ENCODE results near the gene OCA2.

The OCA2 gene

GRCh38 chr15:27831384-27832236, 267.5 kb downstream of the OCA2 start:
- H3K9ac ChIP-seq (ENCODE audit: low read depth, low read length), result no peak overlapping the region
- no peaks in the 10 kb centered on the region for H3K9me3 ChIP-seq (ENCODE audit: control insufficient read depth, insufficient read depth, low read length)
- H3K36me3 ChIP-seq (ENCODE audit: insufficient read depth, low read length), result no peaks in the 10 kb centered on the region
- H3K4me1 ChIP-seq (ENCODE audit: insufficient read depth, low read length), result no peaks in the 10 kb centered on the region

DNA sequence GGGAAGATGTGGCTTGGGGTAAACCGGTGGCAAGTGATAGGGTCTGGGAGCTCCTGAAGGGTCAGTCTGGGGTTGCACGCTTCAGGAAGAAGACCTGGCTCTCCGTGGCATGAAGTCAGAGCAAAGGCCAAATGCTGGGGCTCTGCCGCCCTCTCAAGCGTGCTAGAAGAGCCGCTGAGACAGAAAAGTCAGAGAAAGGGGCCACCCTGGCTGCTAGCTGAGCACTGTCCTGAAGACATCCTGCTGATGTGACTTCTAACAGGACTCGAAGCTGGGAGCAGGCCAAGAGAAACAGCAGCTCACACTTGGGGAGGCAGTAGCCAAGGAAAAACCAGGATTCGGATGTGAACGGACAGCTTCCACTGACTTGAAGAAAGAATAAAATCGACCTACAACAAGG, 270.4 kb downstream of the OCA2 start:
- Histone ChIP-seq H3K4me1 (ENCODE audit: insufficient read depth, low read length) (no peaks in the 10 kb centered on the region; the same call in 1 of the 2 replicates), H3K9ac (ENCODE audit: low read depth, low read length) (no peak overlapping the region), H3K9me3 (ENCODE audit: control insufficient read depth, insufficient read depth, low read length) (no peaks in the 10 kb centered on the region), H3K36me3 (ENCODE audit: insufficient read depth, low read length) (no peaks in the 10 kb centered on the region)

- H3K4me1 ChIP-seq (ENCODE audit: insufficient read depth, low read length), result no peaks in the 10 kb centered on the region; the same call in 1 of the 2 replicates
- H3K36me3 ChIP-seq (ENCODE audit: insufficient read depth, low read length), result no peaks in the 10 kb centered on the region
- H3K9ac ChIP-seq (ENCODE audit: low read depth, low read length), result no peak overlapping the region
- no peaks in the 10 kb centered on the region for H3K9me3 ChIP-seq (ENCODE audit: control insufficient read depth, insufficient read depth, low read length)
These were observed 272.0 kb downstream of the OCA2 start for GRCh38 chr15:27826902-27827714.

DNA sequence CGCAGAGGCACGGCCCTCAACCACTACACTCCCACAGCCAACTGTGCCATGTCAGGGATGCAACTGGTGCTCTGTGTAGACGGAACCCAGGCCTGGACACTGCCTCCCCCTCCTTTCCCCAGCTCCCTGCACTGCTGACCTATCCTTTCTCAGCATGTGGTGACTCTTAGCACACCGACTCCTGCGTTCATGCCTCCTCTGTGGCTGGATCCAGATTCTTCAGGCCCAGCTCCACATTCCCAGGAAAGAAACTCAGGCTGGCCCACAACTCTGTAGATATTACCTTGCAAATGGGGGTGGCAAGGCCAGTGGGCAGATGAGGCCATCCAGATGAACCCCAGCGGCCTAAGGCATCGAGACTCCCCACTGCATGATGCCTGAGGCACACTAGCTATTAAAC, 272.7 kb downstream of the OCA2 start:
- no peak overlapping the region for H3K9ac ChIP-seq (ENCODE audit: low read depth, low read length)
- no peaks in the 10 kb centered on the region for H3K9me3 ChIP-seq (ENCODE audit: control insufficient read depth, insufficient read depth, low read length)
- no peaks in the 10 kb centered on the region; the same call in 1 of the 2 replicates for H3K4me1 ChIP-seq (ENCODE audit: insufficient read depth, low read length)
- no peaks in the 10 kb centered on the region for H3K36me3 ChIP-seq (ENCODE audit: insufficient read depth, low read length)

- Histone ChIP-seq H3K9ac (ENCODE audit: low read depth, low read length) (no peak overlapping the region), H3K36me3 (ENCODE audit: insufficient read depth, low read length) (no peaks in the 10 kb centered on the region), H3K4me1 (ENCODE audit: insufficient read depth, low read length) (no peaks in the 10 kb centered on the region; the same call in 1 of the 2 replicates), H3K9me3 (ENCODE audit: control insufficient read depth, insufficient read depth, low read length) (no peaks in the 10 kb centered on the region)
These were observed 274.2 kb downstream of the OCA2 start for GRCh38 chr15:27824841-27825422.

GRCh38 chr15:27821273-27821672, 277.8 kb downstream of the OCA2 start:
- H3K4me1 ChIP-seq (ENCODE audit: insufficient read depth, low read length), result no peaks in the 10 kb centered on the region; the same call in 1 of the 2 replicates

DNA sequence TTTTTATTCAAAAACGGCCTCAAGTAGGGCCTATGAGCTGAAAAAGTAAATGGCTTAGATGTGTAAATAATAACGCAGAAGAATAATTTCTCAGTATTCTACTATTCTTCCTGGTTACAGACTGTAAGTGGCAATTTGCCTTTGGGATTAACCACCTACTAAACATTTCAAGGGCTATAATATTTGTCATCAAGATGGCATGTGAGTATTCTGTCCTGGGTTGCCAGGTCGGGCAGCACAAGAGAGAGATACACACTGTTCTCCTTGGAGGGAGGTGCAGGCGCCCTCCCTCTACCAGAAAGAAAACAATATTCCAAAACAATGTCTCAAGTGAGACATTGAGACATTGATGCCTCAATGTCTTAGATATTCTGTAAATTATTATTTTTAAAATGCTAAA, 278.4 kb downstream of the OCA2 start:
- Histone ChIP-seq H3K36me3 (ENCODE audit: insufficient read depth, low read length) (no peaks in the 10 kb centered on the region), H3K9me3 (ENCODE audit: control insufficient read depth, insufficient read depth, low read length) (no peaks in the 10 kb centered on the region; the same call in 1 of the 2 replicates), H3K4me1 (ENCODE audit: insufficient read depth, low read length) (no peaks in the 10 kb centered on the region; the same call in 1 of the 2 replicates), H3K9ac (ENCODE audit: low read depth, low read length) (no peak overlapping the region)

More at GRCh38 chr15:27821273-27821672, 277.8 kb downstream of the OCA2 start:
- no peaks in the 10 kb centered on the region; the same call in 1 of the 2 replicates for H3K9me3 ChIP-seq (ENCODE audit: control insufficient read depth, insufficient read depth, low read length)
- H3K36me3 ChIP-seq (ENCODE audit: insufficient read depth, low read length), result no peaks in the 10 kb centered on the region
- H3K9ac ChIP-seq (ENCODE audit: low read depth, low read length), result no peak overlapping the region

DNA sequence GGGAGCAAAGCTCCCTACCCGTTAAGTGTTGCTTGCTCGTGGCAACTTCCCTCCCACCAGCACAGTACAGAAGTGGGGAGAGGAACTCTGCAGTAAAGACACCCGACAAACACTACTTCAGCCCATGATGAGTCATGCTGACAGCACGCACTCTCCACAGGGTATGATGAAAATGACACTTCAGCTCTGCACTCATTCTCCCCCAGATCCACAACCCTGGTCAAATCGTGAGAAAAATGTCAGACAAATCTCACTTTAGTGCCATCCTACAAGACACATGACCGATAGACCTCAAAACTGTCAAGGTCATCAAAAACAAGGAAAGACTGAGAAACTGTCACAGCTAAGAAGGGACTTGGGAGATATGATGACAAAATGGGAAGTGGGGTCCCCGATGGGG, 278.9 kb downstream of the OCA2 start:
- Histone ChIP-seq H3K36me3 (ENCODE audit: insufficient read depth, low read length) (no peaks in the 10 kb centered on the region), H3K9ac (ENCODE audit: low read depth, low read length) (no peak overlapping the region), H3K4me1 (ENCODE audit: insufficient read depth, low read length) (no peaks in the 10 kb centered on the region; the same call in 1 of the 2 replicates), H3K9me3 (ENCODE audit: control insufficient read depth, insufficient read depth, low read length) (no peaks in the 10 kb centered on the region; the same call in 1 of the 2 replicates)

DNA sequence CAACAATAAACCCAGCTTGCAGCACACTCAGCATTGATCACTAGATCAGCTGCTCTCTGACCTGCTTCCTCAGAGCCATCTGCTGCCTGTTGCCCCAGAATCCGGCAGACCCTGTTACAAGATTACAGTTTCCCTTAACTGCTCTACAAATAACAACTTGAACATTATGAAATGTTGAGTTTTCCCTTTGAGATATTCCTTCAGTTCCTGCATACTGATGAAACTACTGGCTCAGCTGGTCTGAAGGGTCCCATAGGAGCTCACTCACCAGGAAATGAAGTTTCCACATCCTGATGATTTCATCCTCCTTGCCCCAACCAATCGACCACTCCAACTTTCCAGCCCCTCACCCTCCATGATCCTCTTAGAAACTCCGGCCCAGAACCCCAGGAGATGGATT, 281.9 kb downstream of the OCA2 start:
- Histone ChIP-seq H3K9me3 (ENCODE audit: control insufficient read depth, insufficient read depth, low read length) (no peaks in the 10 kb centered on the region; the same call in 1 of the 2 replicates), H3K4me1 (ENCODE audit: insufficient read depth, low read length) (no peaks in the 10 kb centered on the region; the same call in 1 of the 2 replicates), H3K36me3 (ENCODE audit: insufficient read depth, low read length) (no peaks in the 10 kb centered on the region), H3K9ac (ENCODE audit: low read depth, low read length) (no peak overlapping the region)

GRCh38 chr15:27816790-27817189, 282.3 kb downstream of the OCA2 start:
- H3K36me3 ChIP-seq (ENCODE audit: insufficient read depth, low read length), result no peaks in the 10 kb centered on the region
- no peaks in the 10 kb centered on the region; the same call in 1 of the 2 replicates for H3K9me3 ChIP-seq (ENCODE audit: control insufficient read depth, insufficient read depth, low read length)
- H3K9ac ChIP-seq (ENCODE audit: low read depth, low read length), result no peak overlapping the region
- no peaks in the 10 kb centered on the region; the same call in 1 of the 2 replicates for H3K4me1 ChIP-seq (ENCODE audit: insufficient read depth, low read length)

DNA sequence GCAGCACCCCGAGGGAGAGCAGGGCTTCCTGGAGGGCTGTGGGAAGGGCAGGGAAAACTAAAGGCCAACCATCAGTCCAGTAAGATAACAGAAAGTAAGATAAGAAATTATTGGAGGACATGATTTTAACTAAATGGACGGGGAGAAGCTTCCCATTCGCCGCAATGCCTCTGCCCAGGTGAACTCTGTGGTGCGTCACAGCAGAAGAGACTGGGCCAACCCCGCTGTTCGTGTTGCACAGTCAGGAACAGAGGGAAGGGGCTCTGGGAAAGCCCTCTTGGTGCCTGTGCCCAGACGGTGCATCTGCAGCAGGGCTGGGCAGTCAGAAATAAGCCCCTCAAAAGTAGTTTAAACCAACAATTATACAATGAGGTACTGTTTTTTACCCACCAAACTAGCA, 284.1 kb downstream of the OCA2 start:
- H3K36me3 ChIP-seq (ENCODE audit: insufficient read depth, low read length), result no peaks in the 10 kb centered on the region
- H3K4me1 ChIP-seq (ENCODE audit: insufficient read depth, low read length), result no peaks in the 10 kb centered on the region; the same call in 1 of the 2 replicates
- no peaks in the 10 kb centered on the region; the same call in 1 of the 2 replicates for H3K9me3 ChIP-seq (ENCODE audit: control insufficient read depth, insufficient read depth, low read length)
- H3K9ac ChIP-seq (ENCODE audit: low read depth, low read length), result no peak overlapping the region

DNA sequence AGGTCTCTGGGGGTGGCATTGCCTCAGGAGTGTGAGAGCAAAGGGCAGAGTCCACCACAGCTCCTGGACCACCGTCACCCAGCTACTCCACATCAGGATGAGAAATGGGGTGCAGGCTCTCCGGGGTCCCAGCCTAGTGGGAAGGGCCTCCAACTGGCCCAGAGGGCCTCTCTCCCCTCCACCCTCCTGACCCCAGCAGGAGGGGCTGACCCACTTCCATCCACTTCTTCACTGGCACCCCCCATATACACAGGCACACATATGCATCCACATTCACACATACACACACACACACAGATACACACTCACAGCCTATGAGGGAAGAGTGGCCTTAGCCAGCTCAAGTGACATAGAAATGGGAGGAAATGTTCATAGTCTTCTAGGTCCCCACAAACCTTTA, 286.0 kb downstream of the OCA2 start:
- Histone ChIP-seq H3K4me1 (ENCODE audit: insufficient read depth, low read length) (no peaks in the 10 kb centered on the region), H3K9me3 (ENCODE audit: control insufficient read depth, insufficient read depth, low read length) (no peaks in the 10 kb centered on the region; the same call in 1 of the 2 replicates), H3K9ac (ENCODE audit: low read depth, low read length) (no peak overlapping the region)

GRCh38 chr15:27808182-27808581, 290.9 kb downstream of the OCA2 start:
- H3K4me1 ChIP-seq (ENCODE audit: insufficient read depth, low read length), result no peaks in the 10 kb centered on the region

More for the DNA sequence above, 286.0 kb downstream of the OCA2 start:
- H3K36me3 ChIP-seq (ENCODE audit: insufficient read depth, low read length), result no peaks in the 10 kb centered on the region

GRCh38 chr15:27807335-27807734, 291.8 kb downstream of the OCA2 start:
- no peaks in the 10 kb centered on the region for H3K4me1 ChIP-seq (ENCODE audit: insufficient read depth, low read length)
- no peaks in the 10 kb centered on the region for H3K36me3 ChIP-seq (ENCODE audit: insufficient read depth, low read length)
- no peaks in the 10 kb centered on the region for H3K9me3 ChIP-seq (ENCODE audit: control insufficient read depth, insufficient read depth, low read length)
- no peak overlapping the region for H3K9ac ChIP-seq (ENCODE audit: low read depth, low read length)

More at GRCh38 chr15:27808182-27808581, 290.9 kb downstream of the OCA2 start:
- H3K36me3 ChIP-seq (ENCODE audit: insufficient read depth, low read length), result no peaks in the 10 kb centered on the region
- no peak overlapping the region for H3K9ac ChIP-seq (ENCODE audit: low read depth, low read length)
- no peaks in the 10 kb centered on the region for H3K9me3 ChIP-seq (ENCODE audit: control insufficient read depth, insufficient read depth, low read length)

Data from ES-I3 (cell line).